Measurements from ENCODE around the gene UPK2. TPM values are rescaled to one million over a fixed set of nuclear protein-coding genes. Genes with fewer than 3 reads are reported as not detected.
A peak's percentile ranks its signal among the peaks of the same experiment; 100 is the strongest.

Gene UPK2
- total and polyA plus RNA-seq, 10 donors = 0.09 to 0.13 TPM; not detected in 8

DNA sequence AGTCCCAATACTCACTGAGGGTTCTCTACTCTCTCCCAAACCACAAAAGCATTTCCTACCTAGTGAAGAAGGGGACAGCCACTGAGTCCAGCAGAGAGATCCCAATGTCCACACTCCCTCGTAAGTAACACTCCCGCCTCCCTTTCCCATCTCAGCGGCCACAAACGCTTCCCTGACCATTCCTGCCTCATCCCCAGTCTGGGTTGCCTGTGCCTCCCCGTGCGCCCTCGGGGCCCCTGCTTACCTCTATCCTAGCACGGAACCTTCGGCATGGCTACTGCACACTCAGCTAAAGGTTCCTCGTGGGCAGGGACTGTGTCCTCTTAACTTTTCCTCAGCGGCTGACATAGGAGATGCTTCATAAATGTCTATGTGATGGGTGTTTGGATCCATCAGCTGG is 1.5 kb downstream of the UPK2 start:
- peaks cover 0 to 28% (median 0%) of the 10 kb centered on the region in 7 donors for H3K27me3 ChIP-seq (replicated peaks in 1 of 7)
- intact Hi-C loops (cut with DNase I; ENCODE audit: low total_unique reads) = loop anchor here (2.0 to 5.0 kb wide), 2 partner anchors 50 to 267 kb away; no protein-coding TSS in a partner anchor
- H3K27ac ChIP-seq = no peak overlapping the region
- TF ChIP-seq, protein P1, sequence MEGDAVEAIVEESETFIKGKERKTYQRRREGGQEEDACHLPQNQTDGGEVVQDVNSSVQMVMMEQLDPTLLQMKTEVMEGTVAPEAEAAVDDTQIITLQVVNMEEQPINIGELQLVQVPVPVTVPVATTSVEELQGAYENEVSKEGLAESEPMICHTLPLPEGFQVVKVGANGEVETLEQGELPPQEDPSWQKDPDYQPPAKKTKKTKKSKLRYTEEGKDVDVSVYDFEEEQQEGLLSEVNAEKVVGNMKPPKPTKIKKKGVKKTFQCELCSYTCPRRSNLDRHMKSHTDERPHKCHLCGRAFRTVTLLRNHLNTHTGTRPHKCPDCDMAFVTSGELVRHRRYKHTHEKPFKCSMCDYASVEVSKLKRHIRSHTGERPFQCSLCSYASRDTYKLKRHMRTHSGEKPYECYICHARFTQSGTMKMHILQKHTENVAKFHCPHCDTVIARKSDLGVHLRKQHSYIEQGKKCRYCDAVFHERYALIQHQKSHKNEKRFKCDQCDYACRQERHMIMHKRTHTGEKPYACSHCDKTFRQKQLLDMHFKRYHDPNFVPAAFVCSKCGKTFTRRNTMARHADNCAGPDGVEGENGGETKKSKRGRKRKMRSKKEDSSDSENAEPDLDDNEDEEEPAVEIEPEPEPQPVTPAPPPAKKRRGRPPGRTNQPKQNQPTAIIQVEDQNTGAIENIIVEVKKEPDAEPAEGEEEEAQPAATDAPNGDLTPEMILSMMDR (IDR thresholded peaks at IDR 0.05 in 8 of 11, conservative IDR thresholded peaks at IDR 0.05 in 3 of 11) = no peak
- TF ChIP-seq POLR2A (IDR thresholded peaks at IDR 0.05) (no peak), POLR2AphosphoS5 (IDR thresholded peaks at IDR 0.05) (no peak)
- no peaks in the 10 kb centered on the region for H3K36me3 ChIP-seq
- H3K4me3 ChIP-seq = no peak overlapping the region
- DNase-seq = peak; percentile 34
- WGBS, 5 donors = 85 to 90% (median 90%) methylated on average over 11 of the region's 11 CpGs
- H3K4me1 ChIP-seq = peaks cover 0 to 9% (median 0%) of the 10 kb centered on the region in 6 donors
- H3K9me3 ChIP-seq = no peaks in the 10 kb centered on the region

DNA sequence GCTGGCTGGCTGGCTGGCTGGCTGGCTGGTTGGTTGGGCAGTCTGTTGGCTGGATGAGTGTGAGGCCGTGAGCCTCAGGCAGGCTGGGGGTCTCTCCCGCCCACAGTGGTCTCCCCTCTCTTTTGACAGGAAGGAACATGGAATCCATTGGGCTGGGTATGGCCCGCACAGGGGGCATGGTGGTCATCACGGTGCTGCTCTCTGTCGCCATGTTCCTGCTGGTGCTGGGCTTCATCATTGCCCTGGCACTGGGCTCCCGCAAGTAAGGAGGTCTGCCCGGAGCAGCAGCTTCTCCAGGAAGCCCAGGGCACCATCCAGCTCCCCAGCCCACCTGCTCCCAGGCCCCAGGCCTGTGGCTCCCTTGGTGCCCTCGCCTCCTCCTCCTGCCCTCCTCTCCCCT is 1.9 kb downstream of the UPK2 start:
- Histone ChIP-seq H3K9me3 (no peaks in the 10 kb centered on the region), H3K4me3 (no peak overlapping the region), H3K4me1 (peaks cover 0 to 9% (median 0%) of the 10 kb centered on the region in 6 donors), H3K27ac (no peak overlapping the region), H3K36me3 (no peaks in the 10 kb centered on the region), H3K27me3 (replicated peaks in 1 of 7) (peaks cover 0 to 28% (median 0%) of the 10 kb centered on the region in 7 donors)
- TF ChIP-seq POLR2A (IDR thresholded peaks at IDR 0.05) (no peak), POLR2AphosphoS5 (IDR thresholded peaks at IDR 0.05) (no peak)
- TF ChIP-seq, protein P1 (IDR thresholded peaks at IDR 0.05 in 8 of 11, conservative IDR thresholded peaks at IDR 0.05 in 3 of 11) = no peak
- intact Hi-C loops (cut with DNase I; ENCODE audit: low total_unique reads) = loop anchor here (2.0 to 5.0 kb wide), 2 partner anchors 51 to 267 kb away; no protein-coding TSS in a partner anchor
- DNase-seq = peak; percentile 28
- WGBS, 5 donors = 87 to 96% (median 88%) methylated on average over 3 to 8 of the region's 8 CpGs

DNA sequence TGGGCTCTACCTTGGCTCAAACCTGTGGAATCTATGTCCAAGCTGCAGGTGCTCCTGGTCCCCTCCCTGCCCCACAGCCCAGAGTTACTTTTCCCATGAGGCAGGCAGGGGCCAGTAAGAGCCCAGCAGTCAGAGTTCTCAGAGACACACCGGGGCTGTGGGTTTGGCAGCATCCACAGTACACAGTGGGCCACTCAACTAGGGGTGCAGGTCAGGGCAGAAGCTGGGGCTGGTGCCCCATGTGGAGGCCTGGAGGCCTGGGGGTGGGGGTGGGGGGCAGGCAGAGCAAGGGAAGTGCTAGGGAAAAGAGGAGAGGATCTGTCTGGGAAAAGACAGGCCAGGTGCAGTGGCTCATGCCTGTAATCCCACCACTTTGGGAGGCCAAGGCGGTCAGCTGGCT is 2.5 kb downstream of the UPK2 start:
- Histone ChIP-seq H3K4me1 (peaks cover 0 to 9% (median 0%) of the 10 kb centered on the region in 6 donors), H3K36me3 (no peaks in the 10 kb centered on the region), H3K27me3 (replicated peaks in 1 of 7) (peaks cover 0 to 24% (median 0%) of the 10 kb centered on the region in 7 donors), H3K27ac (no peak overlapping the region), H3K4me3 (no peak overlapping the region), H3K9me3 (no peaks in the 10 kb centered on the region)
- TF ChIP-seq, protein P1 (IDR thresholded peaks at IDR 0.05 in 8 of 11, conservative IDR thresholded peaks at IDR 0.05 in 3 of 11) = no peak
- no peak for TF ChIP-seq POLR2AphosphoS5 (IDR thresholded peaks at IDR 0.05)
- TF ChIP-seq POLR2A (IDR thresholded peaks at IDR 0.05) = no peak
- intact Hi-C loops (cut with DNase I; ENCODE audit: low total_unique reads) = loop anchor here (5.0 kb wide), 1 partner anchor 51 kb away; no protein-coding TSS in a partner anchor
- WGBS, 5 donors = 84 to 93% (median 90%) methylated on average over 2 of the region's 2 CpGs
- DNase-seq = peak; percentile 12

DNA sequence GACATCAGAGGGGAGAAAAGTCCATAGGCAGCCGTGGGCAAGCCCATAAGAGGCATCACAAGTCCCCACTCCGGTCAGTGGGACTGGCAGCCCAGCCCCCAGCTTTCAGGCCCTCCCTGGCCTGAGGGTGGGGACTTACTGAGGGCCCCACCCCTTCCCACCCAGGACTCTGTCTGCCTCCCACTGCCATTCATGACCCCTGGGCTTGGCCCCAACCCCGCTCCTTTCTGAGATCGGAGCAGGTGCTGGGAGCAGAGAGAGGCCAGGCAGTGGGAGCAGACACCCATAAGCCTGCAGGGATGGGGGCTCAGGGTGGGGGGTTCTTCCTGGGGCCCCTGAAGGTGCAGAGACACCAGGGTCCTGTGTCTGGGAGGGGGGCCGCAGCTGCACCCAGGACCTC is 5.1 kb downstream of the UPK2 start:
- 80 to 93% (median 88%) methylated on average over 4 to 5 of the region's 5 CpGs for WGBS, 5 donors
- intact Hi-C loops (cut with DNase I; ENCODE audit: low total_unique reads) = no loop called here
- H3K9me3 ChIP-seq = no peaks in the 10 kb centered on the region
- peaks cover 0 to 19% (median 0%) of the 10 kb centered on the region in 7 donors for H3K27me3 ChIP-seq (replicated peaks in 1 of 7)
- H3K4me3 ChIP-seq = no peak overlapping the region
- peak; percentile 46 for DNase-seq
- peaks cover 0 to 8% (median 0%) of the 10 kb centered on the region in 6 donors for H3K4me1 ChIP-seq
- no peak overlapping the region for H3K27ac ChIP-seq
- no peaks in the 10 kb centered on the region for H3K36me3 ChIP-seq
- TF ChIP-seq POLR2AphosphoS5 (IDR thresholded peaks at IDR 0.05) = no peak
- TF ChIP-seq POLR2A (IDR thresholded peaks at IDR 0.05) = no peak
- TF ChIP-seq, protein P1 (IDR thresholded peaks at IDR 0.05 in 8 of 11, conservative IDR thresholded peaks at IDR 0.05 in 3 of 11) = no peak
